BJ (cell line): ENCODE data around the gene APOC3. TPM values are rescaled to one million over a fixed set of nuclear protein-coding genes. Genes with fewer than 3 reads are reported as not detected.

Experiments used
- CTCF ChIA-PET: fragments of 350-600 bp; formaldehyde crosslinking; extraction: SDS; loops from one replicate; lab custom pipeline; 2021; ENCODE audit warnings: antibody characterized with exemption, inconsistent platforms; lab: Yijun Ruan, JAX
- POLR2A ChIA-PET: fragments of 300-600 bp; sonication (Branson Sonifier 250); formaldehyde crosslinking; extraction: SDS; loops from one replicate; lab custom pipeline; 2021; ENCODE audit warnings: antibody characterized with exemption; lab: Charles Lee
- DNase-seq: peaks from one replicate; pipeline ENCODE4 v3.0.0-alpha.2; 2011; ENCODE audit warnings: low read depth
- H3K27me3 ChIP-seq: 2 replicates; pipeline ENCODE4 v1.6.0; 2011; ENCODE audit warnings: low read length; ENCODE audit not compliant: control insufficient read depth, insufficient read depth
- H3K36me3 ChIP-seq: 2 replicates; pipeline ENCODE4 v1.5.1; 2011; ENCODE audit warnings: low read length; ENCODE audit not compliant: control insufficient read depth, insufficient read depth
- H3K4me3 ChIP-seq: 2 replicates; pipeline ENCODE4 v1.5.1; 2011; ENCODE audit warnings: low read depth, mild to moderate bottlenecking, control low read depth, low read length
- CTCF ChIP-seq: IDR thresholded peaks from 2 replicates; pipeline ENCODE4 v1.5.1; 2011; ENCODE audit warnings: low read depth, mild to moderate bottlenecking, control low read depth, inconsistent platforms, low read length, moderate library complexity; ENCODE audit not compliant: insufficient read depth
- polyA plus RNA-seq: library from polyadenylated mRNA; depleted of rRNA; stranded (reverse); fragments of >200 nt; gene quantifications from 2 replicates; pipeline ENCODE4 v1.2.3, GENCODE V29; 2011

The APOC3 gene
- polyA plus RNA-seq, 1 experiment, result not detected

- TF ChIP-seq CTCF, result no peak
- no peaks in the 10 kb centered on the region for H3K36me3 ChIP-seq
- H3K27me3 ChIP-seq, result no peaks in the 10 kb centered on the region; the same call in 1 of the 2 replicates
- ChIA-PET CTCF (interaction anchor here (0.9 to 1.8 kb wide), 2 partner anchors 10 to 11 kb away, joined by 3 to 9 read pairs; no protein-coding TSS in a partner anchor), POLR2A (no interaction called here)
- no peak overlapping the region for H3K4me3 ChIP-seq
- DNase-seq, result no peak
Observed at GRCh38 chr11:116825434-116825833, 4.3 kb upstream of the APOC3 start.

GRCh38 chr11:116825854-116826750, 3.6 kb upstream of the APOC3 start:
- ChIA-PET CTCF (interaction anchor here (0.9 to 1.8 kb wide), 4 partner anchors 9 to 36 kb away, joined by 3 to 9 read pairs (median 3); no protein-coding TSS in a partner anchor), POLR2A (no interaction called here)
- no peak for TF ChIP-seq CTCF

GRCh38 chr11:116826751-116827431, 2.8 kb upstream of the APOC3 start:
- DNase-seq, result no peak
- ChIA-PET CTCF (interaction anchor here (1.0 to 1.2 kb wide), 2 partner anchors 10 to 37 kb away, joined by 3 read pairs; no protein-coding TSS in a partner anchor), POLR2A (no interaction called here)
- H3K27me3 ChIP-seq, result no peaks in the 10 kb centered on the region; the same call in 1 of the 2 replicates
- no peaks in the 10 kb centered on the region for H3K36me3 ChIP-seq
- no peak for TF ChIP-seq CTCF
- H3K4me3 ChIP-seq, result no peak overlapping the region

More at GRCh38 chr11:116825854-116826750, 3.6 kb upstream of the APOC3 start:
- H3K36me3 ChIP-seq, result no peaks in the 10 kb centered on the region
- H3K4me3 ChIP-seq, result no peak overlapping the region
- no peak for DNase-seq
- no peaks in the 10 kb centered on the region; the same call in 1 of the 2 replicates for H3K27me3 ChIP-seq

GRCh38 chr11:116827461-116827860, 2.2 kb upstream of the APOC3 start:
- POLR2A ChIA-PET, result no interaction called here
- H3K4me3 ChIP-seq, result no peak overlapping the region

More at GRCh38 chr11:116827461-116827860, 2.2 kb upstream of the APOC3 start:
- no peak for TF ChIP-seq CTCF
- Histone ChIP-seq H3K36me3 (no peaks in the 10 kb centered on the region), H3K27me3 (no peaks in the 10 kb centered on the region; the same call in 1 of the 2 replicates)
- DNase-seq, result no peak
- CTCF ChIA-PET, result interaction anchor here (1.0 to 1.2 kb wide), 2 partner anchors 11 to 37 kb away, joined by 3 read pairs; no protein-coding TSS in a partner anchor
